ENCODE results near the gene RAB3C. TPM values are rescaled to one million over a fixed set of nuclear protein-coding genes. Genes with fewer than 3 reads are reported as not detected.
"Not testable (repeated sequence)": the region's sequence is repeated elsewhere in the genome, so short reads cannot be mapped to it uniquely, and the experiment has no call there.

RAB3C gene, protein sequence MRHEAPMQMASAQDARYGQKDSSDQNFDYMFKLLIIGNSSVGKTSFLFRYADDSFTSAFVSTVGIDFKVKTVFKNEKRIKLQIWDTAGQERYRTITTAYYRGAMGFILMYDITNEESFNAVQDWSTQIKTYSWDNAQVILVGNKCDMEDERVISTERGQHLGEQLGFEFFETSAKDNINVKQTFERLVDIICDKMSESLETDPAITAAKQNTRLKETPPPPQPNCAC
- polyA plus RNA-seq (ENCODE audit: low read depth in 6 of 6): 1 to 10 TPM in 1 of 6 donors, not detected in 5; 1.1 TPM

DNA sequence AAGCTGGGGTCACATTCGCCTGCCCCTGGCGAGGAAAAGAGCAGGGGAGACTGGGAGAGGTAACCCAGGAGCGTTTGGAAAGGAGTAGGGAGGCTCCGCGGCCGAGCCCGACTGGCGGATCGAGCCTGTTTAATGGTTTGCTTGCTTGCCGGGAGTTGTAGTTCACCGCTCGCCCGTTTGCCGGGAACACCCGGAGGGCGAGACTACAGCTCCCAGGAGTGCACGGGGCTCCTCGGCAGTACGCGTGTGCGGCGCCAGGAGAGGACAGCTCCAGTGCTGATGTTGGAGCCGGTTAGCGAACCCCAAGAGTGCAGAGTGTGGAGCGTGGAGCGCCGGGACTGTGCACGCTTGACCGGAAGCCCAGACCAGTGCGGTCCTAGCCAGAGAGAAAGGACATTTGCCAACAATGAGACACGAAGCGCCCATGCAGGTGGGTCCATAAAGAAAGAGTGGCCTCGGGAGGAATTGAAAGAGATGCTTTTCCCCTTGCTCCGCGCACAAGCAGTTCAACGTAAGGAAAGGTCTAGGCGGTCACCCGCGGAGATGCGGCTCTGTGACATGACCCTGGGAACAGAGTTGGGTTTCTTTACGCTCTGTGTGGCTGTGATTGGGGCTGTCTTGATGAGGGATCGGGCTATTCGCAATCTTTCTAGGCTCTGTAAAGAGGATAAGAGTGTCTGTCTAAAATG is at the start of gene RAB3C:
Gene RAB3C, plus strand, starts transcription at position 273 of the 689 bp plus-strand sequence. Its CDS starts 134 bp downstream, at position 407.
- Mint-ChIP-seq H3K27me3 (peaks cover 39 to 44% (median 41%) of the 10 kb centered on the region in 3 donors), H3K27ac (peak within 1 kb of the TSS in 2 of 6 donors; percentile 60 to 90), H3K9me3 (peaks cover 0 to 3% (median 0%) of the 10 kb centered on the region in 7 donors), H3K36me3 (no peaks in the 10 kb centered on the region), H3K4me3 (peak within 1 kb of the TSS; percentile 91 to 99 (median 96)), H3K4me1 (peaks cover 20 to 25% (median 20%) of the 10 kb centered on the region in 3 donors)
- DNase-seq (peak; percentile 82), ATAC-seq (ENCODE audit: low read depth in 2 of 2) (peak; percentile 99)

DNA sequence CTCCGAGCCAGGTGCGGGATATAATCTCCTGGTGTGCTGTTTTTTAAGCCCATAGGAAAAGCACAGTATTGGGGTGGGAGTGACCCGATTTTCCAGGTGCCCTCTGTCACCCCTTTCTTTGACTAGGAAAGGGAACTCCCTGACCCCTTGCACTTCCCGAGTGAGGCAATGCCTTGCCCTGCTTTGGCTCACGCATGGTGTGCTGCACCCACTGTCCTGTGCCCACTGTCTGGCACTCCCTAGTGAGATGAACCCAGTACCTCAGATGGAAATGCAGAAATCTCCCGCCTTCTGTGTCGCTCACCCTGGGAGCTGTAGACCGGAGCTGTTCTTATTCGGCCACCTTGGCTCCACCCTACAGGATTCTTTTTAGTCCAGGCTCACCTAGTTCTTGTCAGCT is 40.9 kb upstream of the RAB3C start:
- peaks cover 9 to 10% of the 10 kb centered on the region in 2 donors for H3K36me3 Mint-ChIP-seq
- H3K4me1 Mint-ChIP-seq: peaks cover 39 to 62% (median 59%) of the 10 kb centered on the region in 3 donors
- not testable (repeated sequence) for H3K27ac Mint-ChIP-seq; DNase-seq; ATAC-seq (ENCODE audit: low read depth in 2 of 2); H3K27me3 Mint-ChIP-seq
- H3K9me3 Mint-ChIP-seq: peaks cover 4 to 20% (median 14%) of the 10 kb centered on the region in 7 donors
- peak overlapping the region in 1 of 8 donors; percentile 26 for H3K4me3 Mint-ChIP-seq

DNA sequence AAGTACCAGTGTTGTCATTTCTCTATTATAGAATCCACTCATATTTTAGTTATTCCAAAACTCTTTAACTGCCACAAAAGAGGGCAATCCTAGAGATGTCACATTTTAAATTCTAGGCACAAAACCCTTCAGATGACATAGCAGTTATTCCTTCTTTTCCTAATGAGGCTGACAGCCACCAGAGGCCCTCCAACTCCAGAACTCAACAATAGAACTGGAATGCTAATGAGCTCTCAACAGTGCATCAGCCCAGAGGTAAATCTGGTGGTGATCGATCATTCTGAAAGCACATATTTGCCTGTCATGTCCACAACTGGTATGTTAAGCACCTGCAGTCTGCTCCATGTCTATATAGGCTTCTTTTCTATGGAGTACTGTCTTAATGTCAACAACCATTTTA is 40.2 kb upstream of the RAB3C start:
- peak overlapping the region in 1 of 6 donors; percentile 38 for H3K27ac Mint-ChIP-seq
- ATAC-seq (ENCODE audit: low read depth in 2 of 2): no peak
- peaks cover 4 to 20% (median 13%) of the 10 kb centered on the region in 7 donors for H3K9me3 Mint-ChIP-seq
- H3K4me3 Mint-ChIP-seq: peak overlapping the region in 1 of 8 donors; percentile 44
- H3K36me3 Mint-ChIP-seq: peaks cover 9 to 10% of the 10 kb centered on the region in 2 donors
- no peak for DNase-seq
- H3K27me3 Mint-ChIP-seq: no peaks in the 10 kb centered on the region
- peaks cover 39 to 61% (median 60%) of the 10 kb centered on the region in 3 donors for H3K4me1 Mint-ChIP-seq

DNA sequence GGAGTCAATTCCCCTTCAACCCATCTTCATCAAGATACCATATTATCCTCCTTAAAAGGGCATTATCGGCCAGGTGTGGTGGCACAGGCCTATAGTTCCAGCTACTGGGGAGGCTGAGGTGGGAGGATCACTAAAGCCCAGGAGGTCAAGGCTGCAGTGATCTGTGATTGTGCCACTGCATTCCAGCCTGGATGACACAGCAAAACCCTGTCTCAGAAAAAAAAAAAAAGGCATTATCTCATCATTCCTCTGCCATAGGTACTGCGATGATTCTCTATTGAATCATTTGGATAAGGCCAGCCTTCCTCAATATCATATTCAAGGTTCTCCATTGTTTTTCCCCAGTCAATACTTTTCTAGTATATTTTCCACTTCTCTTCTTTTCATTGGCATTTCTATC is 39.2 kb upstream of the RAB3C start:
- peaks cover 4 to 20% (median 11%) of the 10 kb centered on the region in 7 donors for H3K9me3 Mint-ChIP-seq
- no peak for ATAC-seq (ENCODE audit: low read depth in 2 of 2)

DNA sequence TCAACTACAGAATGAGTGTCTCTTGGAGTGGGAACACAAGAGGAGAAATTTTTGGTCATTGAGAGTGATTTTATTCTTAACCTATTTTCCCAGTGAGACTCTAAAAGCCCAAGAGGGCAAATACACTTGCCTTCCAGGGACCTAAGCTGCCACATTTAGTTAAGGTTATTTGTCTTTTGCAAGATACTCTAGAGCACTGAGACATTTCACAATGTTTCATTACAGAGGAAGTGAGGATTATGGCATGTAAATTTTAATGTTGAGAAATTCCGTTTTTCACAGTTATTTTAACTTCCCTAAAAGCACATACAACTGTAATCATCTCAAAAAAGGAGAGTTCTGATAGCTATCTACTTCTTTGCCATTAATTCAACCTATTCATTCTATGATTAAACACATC is 38.7 kb upstream of the RAB3C start:
- Mint-ChIP-seq H3K4me1 (peaks cover 38 to 52% (median 48%) of the 10 kb centered on the region in 3 donors), H3K27me3 (no peaks in the 10 kb centered on the region), H3K9me3 (peaks cover 2 to 20% (median 7%) of the 10 kb centered on the region in 7 donors), H3K27ac (peak overlapping the region in 5 of 6 donors; percentile 35 to 92 (median 78)), H3K4me3 (peak overlapping the region in 7 of 8 donors; percentile 17 to 82 (median 38)), H3K36me3 (peaks cover 5 to 9% of the 10 kb centered on the region in 2 donors)
- DNase-seq (peak; percentile 1), ATAC-seq (ENCODE audit: low read depth in 2 of 2) (peak; percentile 64)

More for the DNA sequence above, 39.2 kb upstream of the RAB3C start:
- Mint-ChIP-seq H3K4me1 (peaks cover 38 to 57% (median 53%) of the 10 kb centered on the region in 3 donors), H3K27me3 (no peaks in the 10 kb centered on the region), H3K36me3 (peaks cover 9% of the 10 kb centered on the region in 2 donors), H3K4me3 (peak overlapping the region in 7 of 8 donors; percentile 16 to 82 (median 33)), H3K27ac (peak overlapping the region; percentile 35 to 92 (median 75))
- no peak for DNase-seq

DNA sequence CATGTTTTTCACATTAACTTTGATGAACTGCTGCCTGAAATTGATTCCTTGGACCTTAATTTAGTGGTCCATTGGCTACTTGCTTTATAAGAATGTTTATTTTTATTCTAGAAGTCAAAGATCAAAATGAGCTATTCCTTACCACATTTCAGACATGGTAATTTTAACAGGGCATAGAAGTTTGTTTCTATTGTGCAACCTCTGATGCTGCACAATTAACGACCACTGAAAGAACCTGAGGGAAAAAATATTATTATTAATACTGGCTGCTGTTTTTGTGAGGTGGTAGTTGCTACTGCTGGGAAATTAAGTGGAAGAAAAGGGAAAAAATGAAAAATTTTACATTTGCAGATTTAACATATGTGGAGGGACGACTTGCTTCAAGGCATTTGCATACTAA is 37.9 kb upstream of the RAB3C start:
- no peaks in the 10 kb centered on the region for H3K27me3 Mint-ChIP-seq
- H3K9me3 Mint-ChIP-seq: peaks cover 0 to 16% (median 4%) of the 10 kb centered on the region in 7 donors
- H3K27ac Mint-ChIP-seq: peak overlapping the region in 1 of 6 donors; percentile 55
- peak overlapping the region in 6 of 8 donors; percentile 26 to 82 (median 48) for H3K4me3 Mint-ChIP-seq
- no peak for ATAC-seq (ENCODE audit: low read depth in 2 of 2)
- peaks cover 5 to 9% of the 10 kb centered on the region in 2 donors for H3K36me3 Mint-ChIP-seq
- no peak for DNase-seq
- H3K4me1 Mint-ChIP-seq: peaks cover 38 to 51% (median 48%) of the 10 kb centered on the region in 3 donors

DNA sequence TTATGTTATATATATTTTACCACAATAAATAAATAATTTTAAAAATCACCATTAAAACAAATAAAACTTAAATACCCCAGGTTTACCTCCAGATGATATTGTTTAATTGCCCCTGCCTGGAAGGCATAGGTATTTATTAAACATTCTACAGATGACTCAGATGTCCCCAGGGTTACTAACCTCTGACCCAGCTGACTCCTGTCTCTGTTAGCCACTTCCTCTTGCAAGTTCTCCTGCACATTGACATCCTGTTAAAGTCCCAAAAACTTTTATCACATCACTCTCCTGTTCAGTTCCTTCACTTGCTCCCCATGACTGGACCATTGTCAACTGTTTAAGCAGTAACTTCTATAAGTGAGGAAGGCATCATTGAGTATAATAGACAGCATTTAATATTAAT is 37.0 kb upstream of the RAB3C start:
- DNase-seq (peak; percentile 3), ATAC-seq (ENCODE audit: low read depth in 2 of 2) (peak in 1 of 2 donors; percentile 47)
- Mint-ChIP-seq H3K4me1 (peaks cover 38 to 51% (median 48%) of the 10 kb centered on the region in 3 donors), H3K27me3 (no peaks in the 10 kb centered on the region), H3K36me3 (peaks cover 5 to 9% of the 10 kb centered on the region in 2 donors), H3K27ac (peak overlapping the region in 2 of 6 donors; percentile 43 to 54), H3K9me3 (peaks cover 0 to 16% (median 3%) of the 10 kb centered on the region in 7 donors), H3K4me3 (peak overlapping the region in 4 of 8 donors; percentile 23 to 58 (median 36))

DNA sequence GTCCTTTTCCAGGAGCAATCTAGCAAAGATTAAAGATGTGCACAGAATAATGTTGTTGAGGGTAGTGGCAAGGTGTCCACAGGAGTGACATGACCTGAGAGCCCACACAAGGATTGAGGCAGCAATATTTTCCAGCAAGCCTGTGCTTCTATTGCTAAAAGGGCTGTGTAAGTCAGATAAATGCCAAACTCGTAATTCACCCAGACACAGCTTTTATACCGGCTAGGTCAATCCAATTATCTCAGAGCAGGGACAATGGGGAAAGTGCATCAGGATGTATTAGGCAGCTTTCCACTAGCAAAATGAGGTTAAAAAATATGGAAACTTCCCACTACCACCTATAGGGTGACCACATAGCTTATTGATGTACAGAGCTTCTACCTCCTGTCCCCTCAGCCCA is 34.8 kb upstream of the RAB3C start:
- Mint-ChIP-seq H3K4me1 (peaks cover 36 to 42% (median 42%) of the 10 kb centered on the region in 3 donors), H3K36me3 (peaks cover 5 to 9% of the 10 kb centered on the region in 2 donors), H3K27ac (no peak overlapping the region), H3K27me3 (no peaks in the 10 kb centered on the region), H3K4me3 (no peak overlapping the region), H3K9me3 (peaks cover 0 to 10% (median 2%) of the 10 kb centered on the region in 7 donors)
- ATAC-seq (ENCODE audit: low read depth in 2 of 2): no peak
- no peak for DNase-seq

DNA sequence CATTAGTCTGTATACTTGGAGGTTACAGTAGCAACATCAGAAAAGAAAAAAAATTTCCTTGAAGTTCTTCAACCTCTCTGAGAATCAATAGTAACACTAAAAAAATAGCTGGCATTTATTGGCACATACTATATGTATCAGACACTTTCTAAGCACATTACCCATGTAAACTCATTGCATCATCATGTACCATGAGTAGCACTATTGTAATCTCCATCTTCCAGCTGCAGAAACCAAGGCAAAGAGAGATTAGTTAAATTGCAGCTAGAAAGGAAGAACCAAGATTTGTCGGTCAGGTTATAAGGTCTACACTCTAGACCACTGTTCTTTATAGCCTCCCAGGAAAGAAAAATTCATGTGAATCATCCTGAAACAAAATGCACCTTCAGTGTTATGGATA is 31.4 kb upstream of the RAB3C start:
- Mint-ChIP-seq H3K4me3 (no peak overlapping the region), H3K36me3 (no peaks in the 10 kb centered on the region), H3K27ac (no peak overlapping the region), H3K9me3 (peaks cover 0 to 2% (median 0%) of the 10 kb centered on the region in 7 donors), H3K27me3 (no peaks in the 10 kb centered on the region), H3K4me1 (peaks cover 2 to 10% (median 9%) of the 10 kb centered on the region in 3 donors)
- DNase-seq (no peak), ATAC-seq (ENCODE audit: low read depth in 2 of 2) (no peak)

DNA sequence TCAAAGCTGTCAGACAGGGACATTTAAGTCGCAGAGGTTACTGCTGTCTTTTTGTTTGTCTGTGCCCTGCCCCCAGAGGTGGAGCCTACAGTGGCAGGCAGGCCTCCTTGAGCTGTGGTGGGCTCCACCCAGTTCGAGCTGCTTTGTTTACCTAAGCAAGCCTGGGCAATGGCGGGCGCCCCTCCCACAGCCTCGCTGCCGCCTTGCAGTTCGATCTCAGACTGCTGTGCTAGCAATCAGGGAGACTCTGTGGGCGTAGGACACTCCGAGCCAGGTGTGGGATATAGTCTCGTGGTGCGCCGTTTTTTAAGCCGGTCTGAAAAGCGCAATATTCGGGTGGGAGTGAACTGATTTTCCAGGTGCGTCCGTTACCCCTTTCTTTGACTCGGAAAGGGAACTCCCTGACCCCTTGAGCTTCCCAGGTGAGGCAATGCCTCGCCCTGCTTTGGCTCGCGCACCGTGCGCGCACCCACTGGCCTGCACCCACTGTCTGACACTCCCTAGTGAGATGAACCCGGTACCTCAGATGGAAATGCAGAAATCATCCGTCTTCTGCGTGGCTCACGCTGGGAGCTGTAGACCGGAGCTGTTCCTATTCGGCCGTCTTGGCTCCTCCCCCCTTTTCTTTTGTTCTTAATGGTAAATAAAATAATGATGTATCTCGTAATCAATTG is 25.1 kb upstream of the RAB3C start:
- peak overlapping the region in 1 of 6 donors; percentile 16 for H3K27ac Mint-ChIP-seq
- not testable (repeated sequence) for H3K4me1 Mint-ChIP-seq; H3K4me3 Mint-ChIP-seq; DNase-seq; ATAC-seq (ENCODE audit: low read depth in 2 of 2); H3K9me3 Mint-ChIP-seq; H3K27me3 Mint-ChIP-seq; H3K36me3 Mint-ChIP-seq

DNA sequence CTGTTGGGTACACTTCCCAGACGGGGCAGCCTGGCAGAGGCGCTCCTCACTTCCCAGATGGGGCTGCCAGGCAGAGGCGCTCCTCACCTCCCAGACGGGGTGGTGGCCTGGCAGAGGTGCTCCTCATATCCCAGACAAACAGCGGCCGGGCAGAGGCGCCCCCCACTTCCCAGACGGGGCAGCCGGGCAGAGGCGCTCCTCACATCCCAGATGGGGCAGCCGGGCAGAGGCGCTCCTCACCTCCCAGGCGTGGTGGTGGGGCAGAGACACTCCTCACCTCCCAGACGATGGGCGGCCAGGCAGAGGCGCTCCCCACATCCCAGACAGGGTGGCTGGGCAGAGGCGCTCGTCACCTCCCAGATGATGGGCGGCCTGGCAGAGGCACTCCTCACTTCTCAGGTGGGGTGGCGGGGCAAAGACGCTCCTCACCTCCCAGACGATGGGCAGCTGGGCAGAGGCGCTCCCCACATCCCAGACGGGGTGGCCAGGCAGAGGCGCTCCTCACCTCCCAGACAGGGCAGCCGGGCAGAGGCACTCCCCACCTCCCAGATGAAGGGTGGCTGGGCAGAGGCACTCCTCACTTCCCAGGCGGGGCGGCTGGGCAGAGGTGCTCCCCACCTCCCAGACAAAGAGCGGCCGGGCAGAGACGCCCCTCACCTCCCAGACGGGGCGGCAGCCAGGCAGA is 19.7 kb upstream of the RAB3C start:
- not testable (repeated sequence) for DNase-seq; H3K27ac Mint-ChIP-seq; H3K27me3 Mint-ChIP-seq; ATAC-seq (ENCODE audit: low read depth in 2 of 2); H3K4me3 Mint-ChIP-seq; H3K9me3 Mint-ChIP-seq; H3K36me3 Mint-ChIP-seq
- H3K4me1 Mint-ChIP-seq: peaks cover 6 to 15% (median 8%) of the 10 kb centered on the region in 3 donors

DNA sequence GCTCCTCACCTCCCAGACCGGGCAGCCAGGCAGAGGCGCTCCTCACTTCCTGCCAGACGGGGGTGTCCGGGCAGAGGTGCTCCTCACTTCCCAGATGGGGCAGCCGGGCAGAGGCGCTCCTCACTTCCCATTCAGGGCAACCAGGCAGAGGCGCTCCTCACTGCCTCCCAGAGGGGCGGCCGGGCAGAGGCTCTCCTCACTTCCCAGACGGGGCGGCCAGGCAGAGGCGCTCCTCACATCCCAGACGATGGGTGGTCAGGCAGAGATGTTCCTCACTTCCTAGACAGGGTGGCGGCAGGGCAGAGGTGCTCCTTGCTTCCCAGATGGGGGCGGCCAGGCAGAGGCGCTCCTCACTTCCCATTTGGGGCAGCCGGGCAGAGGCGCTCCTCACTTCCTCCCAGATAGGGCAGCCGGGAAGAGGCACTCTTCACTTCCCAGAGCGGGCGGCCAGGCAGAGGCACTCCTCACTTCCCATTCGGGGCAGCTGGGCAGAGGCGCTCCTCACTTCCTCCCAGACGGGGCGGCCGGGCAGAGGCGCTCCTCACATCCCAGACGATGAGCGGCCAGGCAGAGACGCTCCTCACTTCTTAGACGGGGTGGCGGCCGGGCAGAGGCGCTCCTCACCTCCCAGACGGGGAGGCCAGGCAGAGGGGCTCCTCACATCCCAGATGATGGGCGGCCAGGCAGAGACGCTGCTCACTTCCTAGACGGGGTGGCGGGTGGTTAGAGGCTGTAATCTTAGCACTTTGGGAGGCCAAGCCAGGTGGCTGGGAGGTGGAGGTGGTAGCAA is 18.6 kb upstream of the RAB3C start:
- H3K27me3 Mint-ChIP-seq; ATAC-seq (ENCODE audit: low read depth in 2 of 2); H3K27ac Mint-ChIP-seq; H3K9me3 Mint-ChIP-seq; H3K36me3 Mint-ChIP-seq; H3K4me3 Mint-ChIP-seq; DNase-seq: not testable (repeated sequence)
- H3K4me1 Mint-ChIP-seq: peaks cover 6 to 15% (median 8%) of the 10 kb centered on the region in 3 donors

Measured in naive B cell (primary cell).